ENCODE results near the gene LARP4B. TPM values are rescaled to one million over a fixed set of nuclear protein-coding genes. Genes with fewer than 3 reads are reported as not detected.

LARP4B gene
- total and polyA plus RNA-seq, 2 of the 13 experiments (the other 11 are each of a cell fraction or from before 2014, with no cell fraction given) = 19.5 to 30.2 TPM

DNA sequence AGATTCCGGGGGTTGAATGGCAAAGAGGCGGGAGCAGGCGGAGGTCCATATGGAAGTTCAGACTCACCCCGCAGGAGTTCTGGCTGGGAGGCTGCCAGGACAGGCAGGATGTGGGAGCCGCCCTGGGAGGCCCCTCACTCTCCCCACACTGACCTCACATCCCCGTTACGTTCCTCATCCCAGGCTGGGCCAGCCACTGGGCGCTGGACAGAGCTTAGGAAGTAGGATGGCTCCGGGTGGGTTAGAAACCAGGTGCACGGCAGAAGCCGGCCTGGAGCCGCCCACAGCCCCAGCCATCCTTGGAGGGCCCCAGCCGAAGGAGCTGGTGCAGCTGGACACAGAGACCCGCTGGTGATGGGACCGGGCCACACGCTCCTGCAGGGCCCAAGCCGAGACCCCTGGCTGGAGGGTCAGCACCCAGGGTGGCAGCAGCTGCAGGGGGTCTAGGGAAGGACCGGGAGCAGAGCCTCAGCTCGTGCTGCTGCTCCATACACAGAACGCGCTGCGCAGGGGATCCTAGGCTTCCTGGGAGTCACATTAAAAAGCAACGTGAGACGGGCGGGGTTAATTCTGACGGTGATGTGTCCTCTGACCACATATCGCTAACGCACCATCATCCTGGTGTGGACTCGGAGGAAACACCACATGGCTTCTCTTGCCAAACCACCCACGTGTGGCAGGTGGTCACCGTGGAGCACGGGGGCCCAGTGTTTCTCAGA is 143.4 kb downstream of the LARP4B start (continued):
- TF ChIP-seq, protein P1, sequence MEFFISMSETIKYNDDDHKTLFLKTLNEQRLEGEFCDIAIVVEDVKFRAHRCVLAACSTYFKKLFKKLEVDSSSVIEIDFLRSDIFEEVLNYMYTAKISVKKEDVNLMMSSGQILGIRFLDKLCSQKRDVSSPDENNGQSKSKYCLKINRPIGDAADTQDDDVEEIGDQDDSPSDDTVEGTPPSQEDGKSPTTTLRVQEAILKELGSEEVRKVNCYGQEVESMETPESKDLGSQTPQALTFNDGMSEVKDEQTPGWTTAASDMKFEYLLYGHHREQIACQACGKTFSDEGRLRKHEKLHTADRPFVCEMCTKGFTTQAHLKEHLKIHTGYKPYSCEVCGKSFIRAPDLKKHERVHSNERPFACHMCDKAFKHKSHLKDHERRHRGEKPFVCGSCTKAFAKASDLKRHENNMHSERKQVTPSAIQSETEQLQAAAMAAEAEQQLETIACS (CRISPR knock-in tag; IDR thresholded peaks at IDR 0.05) = no peak
- TF ChIP-seq PHF8 (CRISPR knock-in tag; IDR thresholded peaks at IDR 0.05) (no peak), MEIS2 (CRISPR knock-in tag; IDR thresholded peaks at IDR 0.05) (peak; percentile 9; the same call in 1 of the 2 replicates), ARNT (IDR thresholded peaks at IDR 0.05) (no peak), PLRG1 (conservative IDR thresholded peaks at IDR 0.05) (no peak), LCORL (IDR thresholded peaks at IDR 0.05) (no peak), LCORL (CRISPR knock-in tag; IDR thresholded peaks at IDR 0.05) (0 out of 2 replicates have a peak, but pooled peaks have one; percentile 7), YY1 (IDR thresholded peaks at IDR 0.05; ENCODE audit: insufficient read depth, insufficient replicate concordance, low read depth, low read length) (no peak), ZNF577 (CRISPR knock-in tag; IDR thresholded peaks at IDR 0.05; ENCODE audit: borderline replicate concordance, low read depth) (no peak), ZKSCAN5 (CRISPR knock-in tag; IDR thresholded peaks at IDR 0.05) (no peak), ZBTB42 (CRISPR knock-in tag; IDR thresholded peaks at IDR 0.05) (no peak), ZSCAN22 (CRISPR knock-in tag; IDR thresholded peaks at IDR 0.05) (no peak), MIER2 (CRISPR knock-in tag; IDR thresholded peaks at IDR 0.05) (no peak), SP2 (CRISPR knock-in tag; IDR thresholded peaks at IDR 0.05) (no peak), ZNF883 (CRISPR knock-in tag; IDR thresholded peaks at IDR 0.05; ENCODE audit: not compliant biosample characterization) (no peak), HDAC1 (CRISPR knock-in tag; IDR thresholded peaks at IDR 0.05) (peak; percentile 12; the same call in 1 of the 2 replicates), BHLHE40 (IDR thresholded peaks at IDR 0.05; ENCODE audit: low read length) (no peak), NRL (CRISPR knock-in tag; IDR thresholded peaks at IDR 0.05; ENCODE audit: borderline replicate concordance) (no peak), ZNF501 (CRISPR knock-in tag; IDR thresholded peaks at IDR 0.05) (no peak), SETDB1 (CRISPR knock-in tag; IDR thresholded peaks at IDR 0.05; ENCODE audit: borderline replicate concordance) (0 out of 2 replicates have a peak, but pooled peaks have one; percentile 40), ZFP36L2 (CRISPR knock-in tag; IDR thresholded peaks at IDR 0.05) (no peak)
- TF ChIP-seq, protein P2, sequence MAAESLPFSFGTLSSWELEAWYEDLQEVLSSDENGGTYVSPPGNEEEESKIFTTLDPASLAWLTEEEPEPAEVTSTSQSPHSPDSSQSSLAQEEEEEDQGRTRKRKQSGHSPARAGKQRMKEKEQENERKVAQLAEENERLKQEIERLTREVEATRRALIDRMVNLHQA (CRISPR knock-in tag; IDR thresholded peaks at IDR 0.05) = no peak
- TF ChIP-seq, protein P3, sequence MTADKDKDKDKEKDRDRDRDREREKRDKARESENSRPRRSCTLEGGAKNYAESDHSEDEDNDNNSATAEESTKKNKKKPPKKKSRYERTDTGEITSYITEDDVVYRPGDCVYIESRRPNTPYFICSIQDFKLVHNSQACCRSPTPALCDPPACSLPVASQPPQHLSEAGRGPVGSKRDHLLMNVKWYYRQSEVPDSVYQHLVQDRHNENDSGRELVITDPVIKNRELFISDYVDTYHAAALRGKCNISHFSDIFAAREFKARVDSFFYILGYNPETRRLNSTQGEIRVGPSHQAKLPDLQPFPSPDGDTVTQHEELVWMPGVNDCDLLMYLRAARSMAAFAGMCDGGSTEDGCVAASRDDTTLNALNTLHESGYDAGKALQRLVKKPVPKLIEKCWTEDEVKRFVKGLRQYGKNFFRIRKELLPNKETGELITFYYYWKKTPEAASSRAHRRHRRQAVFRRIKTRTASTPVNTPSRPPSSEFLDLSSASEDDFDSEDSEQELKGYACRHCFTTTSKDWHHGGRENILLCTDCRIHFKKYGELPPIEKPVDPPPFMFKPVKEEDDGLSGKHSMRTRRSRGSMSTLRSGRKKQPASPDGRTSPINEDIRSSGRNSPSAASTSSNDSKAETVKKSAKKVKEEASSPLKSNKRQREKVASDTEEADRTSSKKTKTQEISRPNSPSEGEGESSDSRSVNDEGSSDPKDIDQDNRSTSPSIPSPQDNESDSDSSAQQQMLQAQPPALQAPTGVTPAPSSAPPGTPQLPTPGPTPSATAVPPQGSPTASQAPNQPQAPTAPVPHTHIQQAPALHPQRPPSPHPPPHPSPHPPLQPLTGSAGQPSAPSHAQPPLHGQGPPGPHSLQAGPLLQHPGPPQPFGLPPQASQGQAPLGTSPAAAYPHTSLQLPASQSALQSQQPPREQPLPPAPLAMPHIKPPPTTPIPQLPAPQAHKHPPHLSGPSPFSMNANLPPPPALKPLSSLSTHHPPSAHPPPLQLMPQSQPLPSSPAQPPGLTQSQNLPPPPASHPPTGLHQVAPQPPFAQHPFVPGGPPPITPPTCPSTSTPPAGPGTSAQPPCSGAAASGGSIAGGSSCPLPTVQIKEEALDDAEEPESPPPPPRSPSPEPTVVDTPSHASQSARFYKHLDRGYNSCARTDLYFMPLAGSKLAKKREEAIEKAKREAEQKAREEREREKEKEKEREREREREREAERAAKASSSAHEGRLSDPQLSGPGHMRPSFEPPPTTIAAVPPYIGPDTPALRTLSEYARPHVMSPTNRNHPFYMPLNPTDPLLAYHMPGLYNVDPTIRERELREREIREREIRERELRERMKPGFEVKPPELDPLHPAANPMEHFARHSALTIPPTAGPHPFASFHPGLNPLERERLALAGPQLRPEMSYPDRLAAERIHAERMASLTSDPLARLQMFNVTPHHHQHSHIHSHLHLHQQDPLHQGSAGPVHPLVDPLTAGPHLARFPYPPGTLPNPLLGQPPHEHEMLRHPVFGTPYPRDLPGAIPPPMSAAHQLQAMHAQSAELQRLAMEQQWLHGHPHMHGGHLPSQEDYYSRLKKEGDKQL (CRISPR knock-in tag; IDR thresholded peaks at IDR 0.05; ENCODE audit: low read depth) = no peak
- TF ChIP-seq, protein P4, sequence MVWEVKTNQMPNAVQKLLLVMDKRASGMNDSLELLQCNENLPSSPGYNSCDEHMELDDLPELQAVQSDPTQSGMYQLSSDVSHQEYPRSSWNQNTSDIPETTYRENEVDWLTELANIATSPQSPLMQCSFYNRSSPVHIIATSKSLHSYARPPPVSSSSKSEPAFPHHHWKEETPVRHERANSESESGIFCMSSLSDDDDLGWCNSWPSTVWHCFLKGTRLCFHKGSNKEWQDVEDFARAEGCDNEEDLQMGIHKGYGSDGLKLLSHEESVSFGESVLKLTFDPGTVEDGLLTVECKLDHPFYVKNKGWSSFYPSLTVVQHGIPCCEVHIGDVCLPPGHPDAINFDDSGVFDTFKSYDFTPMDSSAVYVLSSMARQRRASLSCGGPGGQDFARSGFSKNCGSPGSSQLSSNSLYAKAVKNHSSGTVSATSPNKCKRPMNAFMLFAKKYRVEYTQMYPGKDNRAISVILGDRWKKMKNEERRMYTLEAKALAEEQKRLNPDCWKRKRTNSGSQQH (CRISPR knock-in tag; IDR thresholded peaks at IDR 0.05; ENCODE audit: low read depth) = no peak
